Adrenal gland (tissue), 5 donors: ENCODE data around the gene C12orf57.

Experiments used
- CTCF ChIP-seq, 6 experiments: fragments of 450-650 bp in 4 of 6; fragments of 200-600 bp in 2 of 6; sonication (generic) in 1 of 6; IDR thresholded peaks; 1 replicate in 5 of 6; 2 replicates in 1 of 6; pipeline versions ENCODE4 v1.5.1 to v1.8.0; 2016 to 2021; ENCODE audit warnings: antibody characterized with exemption in 6 of 6, mild to moderate bottlenecking in 2 of 6, moderate library complexity in 1 of 6
- POLR2A ChIP-seq, 2 donors: fragments of 450-650 bp; IDR thresholded peaks; one replicate each; pipeline ENCODE4 v1.6.1; 2017; ENCODE audit warnings: antibody characterized with exemption in 2 of 2, mild to moderate bottlenecking in 2 of 2, moderate library complexity in 1 of 2
- donor health status: DM: no; HTN: no; CAD: no.

- no peak for TF ChIP-seq CTCF (IDR thresholded peaks at IDR 0.05)
- no peak for TF ChIP-seq POLR2A (IDR thresholded peaks at IDR 0.05)
These were observed 14.8 kb downstream of the C12orf57 start for GRCh38 chr12:6958609-6959057.
